PC-9 (cell line): ENCODE data around the gene WDR37. TPM values are rescaled to one million over a fixed set of nuclear protein-coding genes. Genes with fewer than 3 reads are reported as not detected.

Experiments used
- BruUV-seq: library from RNA; stranded (reverse); fragments of 400-500 nt; replicated peaks from 2 replicates; lab custom pipeline; 2021; lab: Mats Ljungman, UMichigan
- CTCF ChIA-PET: fragments of 300-600 bp; sonication (Branson Sonifier 250); formaldehyde crosslinking; loops from one replicate; lab custom pipeline; 2022; ENCODE audit warnings: antibody characterized with exemption; lab: Charles Lee
- POLR2A ChIA-PET: fragments of 300-600 bp; sonication (Branson Sonifier 250); formaldehyde crosslinking; loops from one replicate; lab custom pipeline; 2022; ENCODE audit warnings: antibody characterized with exemption; ENCODE audit not compliant: unreplicated experiment; lab: Charles Lee
- DNase-seq, 2 experiments: peaks; one replicate each; pipeline versions ENCODE4 v3.0.0 to v3.0.0-alpha.2; 2015 to 2022; ENCODE audit warnings: mixed read lengths in 1 of 2
- H2AFZ ChIP-seq: fragments of 200-600 bp; sonication (generic); 2 replicates; pipeline ENCODE4 v1.8.1; 2017; ENCODE audit warnings: antibody characterized with exemption
- H3F3A ChIP-seq: fragments of 200-600 bp; sonication (generic); 2 replicates; pipeline ENCODE4 v1.8.1; 2017; ENCODE audit warnings: antibody characterized with exemption, mild to moderate bottlenecking, low read depth; ENCODE audit not compliant: insufficient read depth
- H3K27ac ChIP-seq: fragments of 200-600 bp; sonication (generic); 2 replicates; pipeline ENCODE4 v1.6.1; 2016; ENCODE audit warnings: mixed run types
- H3K27me3 ChIP-seq: fragments of 200-600 bp; sonication (generic); 2 replicates; pipeline ENCODE4 v1.6.1; 2016; ENCODE audit warnings: low read depth, mixed run types; ENCODE audit not compliant: insufficient read depth
- H3K36me3 ChIP-seq: fragments of 200-600 bp; sonication (generic); 2 replicates; pipeline ENCODE4 v1.6.1; 2016; ENCODE audit warnings: low read depth, mixed run types
- H3K4me1 ChIP-seq: fragments of 200-600 bp; sonication (generic); replicated peaks from 2 replicates; pipeline ENCODE4 v1.6.1; 2016; ENCODE audit warnings: mixed run types; ENCODE audit not compliant: insufficient read depth
- H3K4me2 ChIP-seq: fragments of 200-600 bp; sonication (generic); 2 replicates; pipeline ENCODE4 v1.6.1; 2017; ENCODE audit warnings: mixed run types
- H3K4me3 ChIP-seq: fragments of 200-600 bp; sonication (generic); 2 replicates; pipeline ENCODE4 v1.6.1; 2016; ENCODE audit warnings: mixed run types
- H3K79me2 ChIP-seq: fragments of 200-600 bp; sonication (generic); 2 replicates; pipeline ENCODE4 v1.6.1; 2017; ENCODE audit warnings: low read depth, mixed run types
- H3K9me2 ChIP-seq: fragments of 200-600 bp; sonication (generic); 2 replicates; pipeline ENCODE4 v1.8.1; 2017; ENCODE audit warnings: mild to moderate bottlenecking; ENCODE audit not compliant: insufficient read depth
- H3K9me3 ChIP-seq: fragments of 200-600 bp; sonication (generic); 2 replicates; pipeline ENCODE4 v1.8.1; 2016; ENCODE audit warnings: low read depth; ENCODE audit not compliant: insufficient read depth
- H4K20me1 ChIP-seq: fragments of 200-600 bp; sonication (generic); 2 replicates; pipeline ENCODE4 v1.8.1; 2017; ENCODE audit not compliant: insufficient read depth
- CTCF ChIP-seq: fragments of 200-600 bp; sonication (generic); conservative IDR thresholded peaks from 2 replicates; pipeline ENCODE4 v1.6.1; 2017; ENCODE audit warnings: mixed run types, antibody characterized with exemption, mild to moderate bottlenecking, moderate library complexity
- EZH2 ChIP-seq: fragments of 200-600 bp; sonication (generic); IDR thresholded peaks from 2 replicates; pipeline ENCODE4 v1.8.0; 2017; ENCODE audit warnings: antibody characterized with exemption, low read depth
- intact Hi-C: fragments of 100-400 bp; cut with micrococcal nuclease; formaldehyde crosslinking; loops from one replicate; pipeline ENCODE4 v1.10.0; 2022; ENCODE audit not compliant: unreplicated experiment
- total RNA-seq: library from RNA; stranded (reverse); gene quantifications from 2 replicates; pipeline ENCODE4 v1.2.3, GENCODE V29; 2021

WDR37 gene
- total RNA-seq, 1 experiment from 2014 or later, result 12.3 TPM

GRCh38 chr10:1156616-1156886 lies 100.4 kb downstream of the WDR37 start:
- intact Hi-C loops, result no loop called here
- no peak overlapping the region for H3K4me3 ChIP-seq
- H3K27me3 ChIP-seq, result peaks cover 81% of the 10 kb centered on the region
- H3K27ac ChIP-seq, result no peak overlapping the region
- TF ChIP-seq CTCF (no peak), EZH2 (no peak)
- H3K9me2 ChIP-seq, result no peaks in the 10 kb centered on the region
- H3K79me2 ChIP-seq, result no peaks in the 10 kb centered on the region
- ChIA-PET POLR2A (no interaction called here), CTCF (no interaction called here)
- H3K36me3 ChIP-seq, result no peaks in the 10 kb centered on the region
- DNase-seq, result no peak
- no peaks in the 10 kb centered on the region for H4K20me1 ChIP-seq
- H3K4me1 ChIP-seq, result no peaks in the 10 kb centered on the region
- BruUV-seq, result no TSS peak
- H3K9me3 ChIP-seq, result no peaks in the 10 kb centered on the region
- no peak overlapping the region for H3K4me2 ChIP-seq
- H2AFZ ChIP-seq, result no peak overlapping the region
- H3F3A ChIP-seq, result no peaks in the 10 kb centered on the region

- no peaks in the 10 kb centered on the region for H3K79me2 ChIP-seq
- ChIA-PET POLR2A (no interaction called here), CTCF (no interaction called here)
- intact Hi-C loops, result no loop called here
- H3K27ac ChIP-seq, result no peak overlapping the region
- no peaks in the 10 kb centered on the region for H4K20me1 ChIP-seq
- no peaks in the 10 kb centered on the region for H3F3A ChIP-seq
- no peaks in the 10 kb centered on the region for H3K9me2 ChIP-seq
- no TSS peak for BruUV-seq
- H3K9me3 ChIP-seq, result no peaks in the 10 kb centered on the region
- H3K4me2 ChIP-seq, result no peak overlapping the region
- TF ChIP-seq CTCF (no peak), EZH2 (no peak)
- H3K4me1 ChIP-seq, result no peaks in the 10 kb centered on the region
- DNase-seq, result no peak
- H3K4me3 ChIP-seq, result no peak overlapping the region
- peaks cover 84% of the 10 kb centered on the region for H3K27me3 ChIP-seq
- H2AFZ ChIP-seq, result no peak overlapping the region
- no peaks in the 10 kb centered on the region for H3K36me3 ChIP-seq
These were observed 100.9 kb downstream of the WDR37 start for GRCh38 chr10:1156921-1157614.

GRCh38 chr10:1157615-1157933 lies 101.4 kb downstream of the WDR37 start:
- H4K20me1 ChIP-seq, result no peaks in the 10 kb centered on the region
- no TSS peak for BruUV-seq
- H3K4me2 ChIP-seq, result no peak overlapping the region
- H3K9me2 ChIP-seq, result no peaks in the 10 kb centered on the region
- CTCF ChIA-PET, result no interaction called here
- intact Hi-C loops, result no loop called here
- no peak for DNase-seq
- H2AFZ ChIP-seq, result no peak overlapping the region
- no peaks in the 10 kb centered on the region for H3F3A ChIP-seq
- H3K36me3 ChIP-seq, result no peaks in the 10 kb centered on the region
- TF ChIP-seq CTCF (no peak), EZH2 (no peak)
- no peak overlapping the region for H3K27ac ChIP-seq
- H3K79me2 ChIP-seq, result no peaks in the 10 kb centered on the region
- no peaks in the 10 kb centered on the region for H3K4me1 ChIP-seq
- peaks cover 85% of the 10 kb centered on the region for H3K27me3 ChIP-seq
- POLR2A ChIA-PET, result no interaction called here
- no peaks in the 10 kb centered on the region for H3K9me3 ChIP-seq
- no peak overlapping the region for H3K4me3 ChIP-seq
